Measurements from ENCODE around the gene CCDC90B.

The CCDC90B gene

DNA sequence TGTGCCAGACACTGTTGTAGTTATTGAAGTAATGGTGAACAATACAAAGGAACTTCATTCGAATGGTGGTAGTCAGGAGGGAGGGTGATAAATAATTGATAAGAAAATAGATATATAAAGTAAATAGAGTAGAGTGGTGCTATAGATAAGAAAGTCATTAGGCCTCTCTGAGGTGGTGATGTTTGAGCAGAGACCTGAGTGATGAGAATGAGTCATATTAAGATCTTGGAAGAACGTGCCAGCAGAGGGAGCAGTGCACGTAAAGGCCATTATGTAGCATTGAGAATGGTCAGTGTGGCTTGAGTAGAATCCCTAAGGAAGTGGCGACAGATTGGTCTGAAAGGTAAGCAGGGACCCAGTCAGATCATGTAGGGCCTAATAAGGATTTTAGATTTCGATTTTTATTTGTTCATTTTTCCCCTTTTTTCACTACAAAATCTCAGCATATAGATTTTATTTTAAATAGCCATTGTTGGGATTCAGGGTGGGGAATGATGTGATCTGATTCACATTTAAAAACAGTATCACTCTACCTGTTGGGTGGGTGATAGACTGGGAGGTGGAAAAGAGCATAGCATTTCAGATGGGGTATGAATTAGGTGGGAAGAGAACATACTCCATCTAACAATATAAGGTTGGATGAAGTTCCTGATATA lies 44.7 kb downstream of the CCDC90B start:
- H3K4me3 ChIP-seq (ENCODE audit: control insufficient read depth, low read depth, low read length): no peak overlapping the region
- TF ChIP-seq, protein P1, sequence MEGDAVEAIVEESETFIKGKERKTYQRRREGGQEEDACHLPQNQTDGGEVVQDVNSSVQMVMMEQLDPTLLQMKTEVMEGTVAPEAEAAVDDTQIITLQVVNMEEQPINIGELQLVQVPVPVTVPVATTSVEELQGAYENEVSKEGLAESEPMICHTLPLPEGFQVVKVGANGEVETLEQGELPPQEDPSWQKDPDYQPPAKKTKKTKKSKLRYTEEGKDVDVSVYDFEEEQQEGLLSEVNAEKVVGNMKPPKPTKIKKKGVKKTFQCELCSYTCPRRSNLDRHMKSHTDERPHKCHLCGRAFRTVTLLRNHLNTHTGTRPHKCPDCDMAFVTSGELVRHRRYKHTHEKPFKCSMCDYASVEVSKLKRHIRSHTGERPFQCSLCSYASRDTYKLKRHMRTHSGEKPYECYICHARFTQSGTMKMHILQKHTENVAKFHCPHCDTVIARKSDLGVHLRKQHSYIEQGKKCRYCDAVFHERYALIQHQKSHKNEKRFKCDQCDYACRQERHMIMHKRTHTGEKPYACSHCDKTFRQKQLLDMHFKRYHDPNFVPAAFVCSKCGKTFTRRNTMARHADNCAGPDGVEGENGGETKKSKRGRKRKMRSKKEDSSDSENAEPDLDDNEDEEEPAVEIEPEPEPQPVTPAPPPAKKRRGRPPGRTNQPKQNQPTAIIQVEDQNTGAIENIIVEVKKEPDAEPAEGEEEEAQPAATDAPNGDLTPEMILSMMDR (conservative IDR thresholded peaks at IDR 0.05; ENCODE audit: control insufficient read depth, insufficient read depth, low read depth, low read length): peak; percentile 70
- DNase-seq (ENCODE audit: low read depth): peak; percentile 78

DNA sequence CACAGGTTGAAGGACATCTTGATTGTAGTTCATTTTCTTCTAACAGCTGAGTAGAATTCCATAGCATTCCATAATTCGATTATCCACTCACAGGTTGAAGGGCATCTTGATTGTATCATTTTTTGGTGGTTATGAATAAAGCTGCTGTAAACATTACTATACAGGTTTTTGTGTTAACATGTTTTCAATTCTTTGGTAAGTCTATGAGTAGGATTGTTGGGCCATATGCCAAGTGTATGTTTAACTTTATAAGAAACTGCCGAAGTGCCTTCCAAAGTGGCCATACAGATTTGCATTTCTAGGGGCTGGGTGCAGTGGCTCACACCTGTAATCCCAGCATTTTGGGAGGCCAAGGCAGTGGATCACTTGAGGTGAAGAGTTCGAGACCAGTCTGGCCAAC lies 48.1 kb downstream of the CCDC90B start:
- TF ChIP-seq, protein P1 (conservative IDR thresholded peaks at IDR 0.05; ENCODE audit: control insufficient read depth, insufficient read depth, low read depth, low read length): no peak
- DNase-seq (ENCODE audit: low read depth): peak; percentile 6

DNA sequence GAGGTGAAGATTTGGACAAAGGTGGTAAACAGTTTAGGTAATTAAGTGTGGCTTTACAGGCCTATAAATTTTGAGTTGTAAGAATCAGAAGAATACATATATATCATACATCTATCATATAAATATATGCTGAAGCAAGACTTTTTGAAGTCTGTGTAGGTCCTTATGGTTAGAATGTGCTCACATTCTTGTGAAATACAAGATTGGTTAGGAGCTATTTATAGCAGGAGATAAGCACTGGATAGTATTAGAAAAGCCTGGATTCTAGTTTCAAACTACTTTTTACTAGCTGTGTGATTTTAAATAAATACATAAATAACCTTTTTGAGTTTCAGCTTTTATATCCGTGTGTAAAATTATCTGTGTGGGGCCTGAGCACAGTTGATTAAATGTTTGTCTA lies 50.3 kb downstream of the CCDC90B start:
- no peak for DNase-seq (ENCODE audit: low read depth)
- no peak overlapping the region for H3K4me3 ChIP-seq (ENCODE audit: control insufficient read depth, low read depth, low read length)
- TF ChIP-seq, protein P1 (conservative IDR thresholded peaks at IDR 0.05; ENCODE audit: control insufficient read depth, insufficient read depth, low read depth, low read length): no peak

More for the DNA sequence above, 48.1 kb downstream of the CCDC90B start:
- no peak overlapping the region for H3K4me3 ChIP-seq (ENCODE audit: control insufficient read depth, low read depth, low read length)

DNA sequence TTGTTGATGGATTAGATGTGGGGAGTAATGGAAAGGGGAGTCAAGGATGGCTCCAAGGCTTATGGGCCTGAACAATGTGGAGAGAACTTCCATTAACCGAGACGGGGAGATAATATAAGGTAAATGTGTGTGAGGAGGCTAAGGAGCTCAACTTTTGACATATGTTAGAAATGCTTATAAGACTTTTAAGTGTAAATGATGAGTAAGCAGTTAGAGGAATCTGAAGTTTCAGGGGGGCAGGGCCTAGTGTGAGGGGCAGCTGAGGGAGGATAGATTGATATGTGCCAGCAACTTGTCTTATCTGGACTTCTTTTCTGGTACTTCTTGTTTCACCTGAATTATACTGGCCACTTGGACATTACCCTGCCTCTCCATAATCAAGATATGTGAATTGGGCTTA lies 62.7 kb downstream of the CCDC90B start:
- TF ChIP-seq, protein P1 (conservative IDR thresholded peaks at IDR 0.05; ENCODE audit: control insufficient read depth, insufficient read depth, low read depth, low read length): no peak
- H3K4me3 ChIP-seq (ENCODE audit: control insufficient read depth, low read depth, low read length): no peak overlapping the region
- no peak for DNase-seq (ENCODE audit: low read depth)

DNA sequence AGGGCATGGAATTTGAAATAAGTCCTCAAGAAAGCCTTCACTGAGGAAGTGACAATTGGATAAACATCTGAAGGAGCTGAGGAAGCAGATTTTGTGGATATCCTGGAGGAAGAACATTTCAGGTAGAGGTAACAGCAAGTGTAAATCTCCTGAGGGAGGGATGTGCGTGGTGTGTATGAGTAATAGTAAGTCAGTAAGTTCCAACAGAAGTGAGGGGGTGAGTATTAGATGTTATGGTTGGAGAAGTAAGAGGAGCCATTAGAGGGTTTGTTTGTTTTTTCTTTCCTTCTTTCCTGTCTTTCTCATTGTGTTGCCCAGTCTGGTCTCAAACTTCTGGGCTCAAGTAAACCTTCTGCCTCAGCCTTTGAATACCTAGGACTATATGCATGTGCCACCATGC lies 63.7 kb downstream of the CCDC90B start:
- no peak for DNase-seq (ENCODE audit: low read depth)
- TF ChIP-seq, protein P1 (conservative IDR thresholded peaks at IDR 0.05; ENCODE audit: control insufficient read depth, insufficient read depth, low read depth, low read length): no peak
- H3K4me3 ChIP-seq (ENCODE audit: control insufficient read depth, low read depth, low read length): no peak overlapping the region

DNA sequence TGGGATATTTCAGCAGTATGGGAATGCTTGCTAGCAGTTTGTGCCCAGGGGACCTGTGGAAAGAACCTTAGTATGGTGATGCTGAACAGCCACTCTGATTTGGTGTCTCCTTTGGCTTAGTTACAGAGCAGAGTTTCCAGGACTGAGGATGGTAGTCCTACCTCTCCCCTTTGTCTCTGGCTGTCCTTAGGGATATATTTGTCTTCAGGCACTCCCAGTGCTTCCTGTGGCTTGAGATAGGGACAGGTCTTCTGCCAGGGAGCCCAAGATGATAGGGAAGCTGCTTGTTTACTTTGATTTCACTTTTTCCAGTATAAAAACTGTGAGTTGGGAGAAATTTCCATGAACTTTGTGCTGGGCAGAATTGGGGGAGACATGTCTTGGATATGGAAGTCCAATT lies 64.5 kb downstream of the CCDC90B start:
- no peak for DNase-seq (ENCODE audit: low read depth)
- TF ChIP-seq, protein P1 (conservative IDR thresholded peaks at IDR 0.05; ENCODE audit: control insufficient read depth, insufficient read depth, low read depth, low read length): no peak
- no peak overlapping the region for H3K4me3 ChIP-seq (ENCODE audit: control insufficient read depth, low read depth, low read length)

DNA sequence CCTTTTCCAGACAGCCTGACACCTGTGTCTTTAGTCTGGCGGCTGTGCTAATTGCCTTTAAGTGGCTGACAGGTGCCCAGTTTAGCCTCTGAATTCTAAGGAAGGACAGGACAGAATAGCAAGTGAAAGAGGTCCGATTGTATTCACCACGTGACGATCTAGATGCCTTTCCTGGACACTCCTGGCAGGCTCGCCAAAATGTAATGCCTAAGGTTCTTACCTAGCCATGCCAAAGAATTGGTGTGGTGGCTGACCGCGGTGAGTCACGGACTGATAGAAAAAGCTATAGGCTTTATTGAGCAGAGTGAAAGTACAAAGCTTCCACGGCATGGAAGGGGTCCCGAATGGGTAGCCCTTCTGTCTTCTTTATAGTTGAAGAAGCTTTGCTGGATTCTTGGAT lies 65.9 kb downstream of the CCDC90B start:
- no peak for DNase-seq (ENCODE audit: low read depth)
- TF ChIP-seq, protein P1 (conservative IDR thresholded peaks at IDR 0.05; ENCODE audit: control insufficient read depth, insufficient read depth, low read depth, low read length): no peak

More for the DNA sequence above, 65.9 kb downstream of the CCDC90B start:
- H3K4me3 ChIP-seq (ENCODE audit: control insufficient read depth, low read depth, low read length): no peak overlapping the region
